NOMO-1 treated with dmso at 0.1 percent for 144 hours (cell line): ENCODE measurements around the gene FMN2.

Experiments used
- DNase-seq: peaks from one replicate; lab custom pipeline; 2025; ENCODE audit not compliant: unreplicated experiment; lab: John Stamatoyannopoulos, UW

FMN2 gene

DNA sequence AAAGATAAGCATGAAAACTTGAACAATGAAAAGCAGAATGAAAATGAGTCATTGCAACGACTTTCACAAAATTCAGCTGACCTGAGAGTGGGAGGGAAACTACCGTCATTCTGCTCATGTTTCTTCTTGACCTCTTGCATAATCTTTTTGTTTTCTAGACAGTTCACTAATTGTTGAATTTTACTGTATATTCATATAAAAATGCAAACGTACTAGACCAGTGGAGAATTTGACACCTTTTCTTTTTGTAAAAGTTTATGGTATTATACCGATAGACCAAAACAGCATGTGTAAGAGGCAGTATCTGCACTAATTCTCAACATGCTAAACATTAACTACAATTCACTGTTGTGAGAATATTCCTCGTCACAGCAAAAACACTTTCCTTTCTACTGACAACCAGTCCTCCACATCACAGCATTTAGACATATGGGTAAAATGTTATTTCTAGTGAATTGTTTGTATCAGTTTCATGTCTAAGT lies 382.5 kb downstream of the FMN2 start:
- no peak for DNase-seq

DNA sequence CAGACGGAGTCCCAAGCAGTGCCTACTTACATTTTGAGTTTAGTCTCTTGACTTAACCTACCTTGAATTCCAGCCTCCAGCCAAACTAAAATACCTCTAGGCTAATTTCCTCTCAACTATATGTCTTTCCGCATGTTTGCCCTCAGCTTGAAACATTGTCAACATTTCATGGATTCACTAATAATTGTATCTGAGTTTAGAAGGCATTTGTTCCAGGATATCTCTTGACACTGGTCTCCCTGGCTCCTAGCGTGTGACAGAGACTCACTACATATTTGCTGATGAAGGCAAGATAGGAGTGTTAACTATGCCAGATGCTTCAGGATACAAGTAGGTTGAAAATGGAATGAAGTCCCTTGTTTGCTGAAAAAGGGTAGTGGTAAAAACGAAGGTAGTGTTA lies 384.1 kb downstream of the FMN2 start:
- no peak for DNase-seq

DNA sequence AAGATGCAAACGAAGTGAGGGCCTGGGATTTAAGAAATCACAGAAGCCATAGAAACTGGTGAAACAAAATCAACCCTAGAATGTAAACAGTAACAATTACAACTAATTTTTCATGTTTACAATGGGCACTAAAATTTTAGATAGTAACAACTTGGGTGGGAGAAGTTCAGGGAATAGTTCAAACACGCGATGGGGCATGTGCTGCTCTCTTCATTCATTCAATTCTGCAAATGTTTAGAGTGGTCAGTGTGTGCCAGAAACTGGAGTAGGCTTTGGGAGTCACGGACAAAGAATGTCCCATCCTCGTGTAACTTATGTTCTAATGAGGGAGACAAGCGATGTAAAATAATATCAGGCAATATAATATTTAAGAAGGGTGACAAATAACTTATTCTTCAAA lies 386.9 kb downstream of the FMN2 start:
- DNase-seq, result no peak

DNA sequence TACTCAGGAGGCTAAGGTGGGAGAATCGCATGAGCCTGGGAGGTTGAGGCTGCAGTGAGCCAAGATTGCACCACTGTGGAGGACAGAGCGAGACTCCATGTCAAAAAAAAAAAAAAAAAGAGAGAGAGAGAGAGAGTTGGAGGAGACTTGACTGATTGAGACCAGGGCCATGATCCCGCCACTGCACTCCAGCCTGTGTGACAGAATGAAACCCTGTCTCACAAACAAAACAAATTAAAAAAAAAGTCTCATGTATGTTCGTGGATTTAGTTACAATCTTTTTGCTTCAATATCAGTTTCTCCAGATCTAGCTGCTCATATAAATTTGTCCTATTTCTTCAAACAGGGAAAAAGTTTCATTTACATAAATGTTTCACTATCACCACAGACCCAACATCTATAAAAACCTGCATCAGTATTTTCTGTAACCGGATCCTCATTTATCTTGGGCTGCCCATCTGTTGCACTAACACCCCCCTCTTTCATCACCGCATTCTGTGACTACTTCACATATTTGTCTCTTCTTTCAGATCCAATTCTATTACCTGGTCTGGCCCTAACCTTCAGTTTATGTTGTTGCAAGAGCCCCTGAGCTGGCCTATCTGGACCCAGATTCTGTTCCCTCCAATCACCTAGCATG lies 393.2 kb downstream of the FMN2 start:
- no peak for DNase-seq

DNA sequence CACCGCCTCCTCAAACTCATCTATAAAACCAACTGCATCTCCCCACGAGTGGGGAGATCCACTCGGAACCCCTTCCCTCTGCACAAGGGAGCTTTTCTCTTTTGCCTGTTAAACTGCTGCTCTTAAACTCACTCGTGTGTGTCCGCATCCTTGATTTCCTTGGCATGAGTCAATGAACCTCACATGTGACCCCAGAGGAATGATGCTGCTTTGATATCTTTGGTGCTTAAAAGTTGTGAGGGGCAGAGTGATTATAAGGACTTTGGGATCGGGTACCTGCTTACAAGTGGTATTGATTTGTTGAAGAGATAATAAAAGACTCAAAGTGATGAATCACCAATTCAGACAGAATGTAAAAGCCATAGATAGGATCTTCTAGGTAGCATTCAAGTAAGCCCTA lies 394.9 kb downstream of the FMN2 start:
- DNase-seq, result no peak

DNA sequence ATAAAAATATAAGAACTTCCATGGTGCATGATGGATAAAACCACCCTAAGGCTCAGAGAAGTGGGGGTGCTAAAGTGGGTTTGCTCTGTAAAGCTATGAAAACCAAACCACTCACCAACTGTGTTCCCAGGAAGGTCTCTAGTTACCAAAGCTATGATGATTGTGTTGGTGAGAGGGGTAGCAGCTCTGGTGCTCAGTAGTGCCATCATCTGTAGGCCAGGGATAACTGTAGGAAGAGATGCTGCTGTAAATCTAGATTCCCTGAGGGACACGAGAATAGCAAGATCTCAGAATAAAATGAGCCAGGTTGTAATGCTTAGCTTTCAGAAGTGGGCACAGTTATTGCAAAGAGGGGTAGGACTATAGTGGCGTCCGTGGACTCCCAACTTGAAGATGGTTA lies 395.8 kb downstream of the FMN2 start:
- no peak for DNase-seq

DNA sequence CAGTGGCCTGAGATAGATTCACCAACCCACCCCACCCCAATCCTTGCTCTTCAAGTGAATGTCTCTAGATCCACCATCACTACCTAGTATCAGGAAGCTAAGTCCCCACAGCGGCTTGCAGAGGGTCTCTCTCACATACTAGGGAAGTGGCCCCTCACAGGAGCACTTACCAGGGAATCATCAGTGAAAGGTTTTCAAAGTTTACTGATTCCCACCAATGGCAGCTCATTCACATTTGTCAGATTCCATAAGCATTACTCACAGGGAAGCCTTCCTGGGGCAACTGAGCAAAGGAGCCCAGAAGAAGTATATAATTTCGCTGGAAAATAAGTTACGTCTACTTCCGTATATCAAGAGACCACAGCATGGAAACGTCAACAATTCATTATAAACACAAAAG lies 399.5 kb downstream of the FMN2 start:
- DNase-seq, result no peak

DNA sequence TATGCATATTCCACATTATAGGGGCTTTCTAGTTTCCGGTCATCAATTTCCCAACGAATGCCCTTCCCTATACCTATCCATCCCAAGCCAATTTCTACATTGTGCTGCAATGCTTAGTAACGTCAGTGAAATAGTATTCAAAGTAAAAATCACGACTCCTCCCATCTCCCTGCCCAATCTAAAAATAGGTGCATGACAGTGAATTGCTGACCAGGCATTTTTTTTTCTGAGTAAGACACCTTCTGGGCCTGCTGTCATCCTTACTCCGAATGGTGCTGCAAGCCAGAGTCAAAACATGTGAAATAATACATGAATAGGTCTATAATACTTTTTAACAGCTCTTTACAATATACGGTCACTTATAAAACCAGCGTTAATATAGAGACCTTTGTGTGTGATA lies 400.1 kb downstream of the FMN2 start:
- DNase-seq, result no peak

DNA sequence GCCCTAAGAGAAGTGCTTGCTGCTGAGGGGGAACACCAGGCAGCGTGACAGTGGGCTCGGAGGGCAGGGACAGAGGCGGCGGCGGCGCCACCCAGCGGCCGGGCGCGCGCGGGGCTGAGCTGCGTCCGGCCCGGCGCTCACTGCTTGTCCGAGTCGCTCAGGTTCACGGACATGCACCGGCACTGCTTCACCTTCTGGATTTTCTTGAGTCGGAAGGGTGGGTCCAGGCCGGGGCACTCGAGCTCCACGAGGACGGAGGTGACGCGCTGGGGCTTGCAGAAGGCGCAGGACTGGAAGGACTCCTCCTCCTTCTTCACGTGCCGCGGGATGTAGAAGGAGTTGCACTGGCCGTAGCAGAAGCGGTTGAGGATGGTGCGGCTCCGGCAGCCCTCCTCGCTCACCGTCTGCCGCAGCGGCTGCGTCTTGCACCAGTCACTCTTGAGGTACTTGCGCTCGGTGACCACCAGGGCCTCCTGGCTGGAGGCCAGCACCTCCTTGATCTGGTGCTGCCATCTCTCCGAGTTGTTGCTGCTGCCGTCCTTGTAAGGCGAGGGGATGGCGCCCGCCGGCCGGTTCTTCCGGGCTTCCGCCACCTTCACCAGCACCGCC lies 401.3 kb downstream of the FMN2 start:
- DNase-seq, result no peak

DNA sequence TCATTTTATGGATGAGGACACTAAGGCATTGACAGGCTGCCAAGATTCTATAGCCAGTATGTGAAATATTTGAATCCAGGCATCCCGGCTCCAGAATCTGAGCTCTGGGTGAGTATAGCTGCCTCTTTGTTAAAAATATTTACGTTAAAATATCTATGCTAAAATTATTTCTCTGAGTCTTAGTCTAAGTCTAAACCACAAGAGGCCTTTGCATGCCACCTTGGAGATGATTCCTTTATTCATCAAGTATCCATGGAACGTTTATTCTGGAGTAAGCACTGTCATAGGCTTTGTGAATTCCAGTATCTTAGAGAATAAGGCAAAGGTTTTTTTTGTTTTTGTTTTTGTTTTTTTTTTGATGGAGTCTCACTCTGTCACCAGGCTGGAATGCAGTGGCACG lies 403.9 kb downstream of the FMN2 start:
- DNase-seq, result no peak

DNA sequence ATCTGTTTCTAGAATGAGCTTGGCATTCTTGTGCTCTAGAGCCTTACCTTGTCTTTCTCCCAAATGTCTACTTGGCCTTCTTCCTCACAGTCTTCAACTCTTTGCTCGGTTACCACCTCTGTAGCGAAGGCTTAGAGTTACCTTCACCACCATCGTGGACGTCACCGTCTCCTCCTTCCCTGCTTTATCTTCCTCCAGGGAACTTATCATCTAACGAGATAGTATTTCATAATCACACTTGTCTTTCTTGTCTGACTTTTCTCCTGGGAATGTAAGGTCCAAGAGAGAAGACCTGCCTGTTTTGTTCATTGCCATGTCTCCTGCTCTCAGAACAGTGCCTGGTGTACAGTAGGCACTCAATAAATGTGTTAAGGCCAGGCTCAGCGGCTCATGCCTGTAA lies 404.7 kb downstream of the FMN2 start:
- no peak for DNase-seq

DNA sequence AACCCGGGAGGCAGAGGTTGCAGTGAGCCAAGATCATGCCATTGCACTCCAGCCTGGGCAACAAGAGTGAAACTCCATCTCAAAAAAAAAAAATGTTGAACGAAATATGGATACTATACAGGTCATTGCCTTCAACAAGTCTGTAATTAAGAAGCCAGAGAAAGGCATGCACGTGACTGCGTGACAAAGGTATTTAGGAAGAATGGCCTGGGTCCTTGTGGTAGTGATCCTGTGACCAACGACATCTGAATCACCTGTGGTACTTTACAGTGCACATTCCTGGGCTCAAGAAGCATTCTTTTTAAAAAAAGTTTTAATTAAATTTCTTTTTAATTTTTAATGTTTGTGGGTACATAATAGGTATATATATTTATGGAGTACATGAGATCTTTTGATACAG lies 405.3 kb downstream of the FMN2 start:
- DNase-seq, result no peak

DNA sequence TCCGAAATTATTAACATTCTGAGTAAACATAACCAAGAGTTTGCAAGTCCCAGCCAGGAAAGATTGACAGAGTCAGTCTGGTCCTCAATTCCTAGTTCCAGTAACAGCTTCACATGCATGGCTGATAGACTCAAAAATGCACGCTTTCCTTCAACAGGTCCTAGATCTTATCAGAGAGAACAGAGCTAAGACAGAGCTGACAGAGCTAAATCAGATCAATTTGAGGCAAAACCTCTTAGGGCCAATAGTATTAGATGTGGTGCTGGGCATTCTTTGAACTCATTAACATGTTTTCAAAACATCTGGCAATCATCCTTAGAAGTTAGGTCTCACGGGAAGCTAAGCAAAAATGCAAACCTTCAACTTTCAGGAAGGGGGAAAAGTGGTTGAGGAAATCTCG lies 406.2 kb downstream of the FMN2 start:
- no peak for DNase-seq

DNA sequence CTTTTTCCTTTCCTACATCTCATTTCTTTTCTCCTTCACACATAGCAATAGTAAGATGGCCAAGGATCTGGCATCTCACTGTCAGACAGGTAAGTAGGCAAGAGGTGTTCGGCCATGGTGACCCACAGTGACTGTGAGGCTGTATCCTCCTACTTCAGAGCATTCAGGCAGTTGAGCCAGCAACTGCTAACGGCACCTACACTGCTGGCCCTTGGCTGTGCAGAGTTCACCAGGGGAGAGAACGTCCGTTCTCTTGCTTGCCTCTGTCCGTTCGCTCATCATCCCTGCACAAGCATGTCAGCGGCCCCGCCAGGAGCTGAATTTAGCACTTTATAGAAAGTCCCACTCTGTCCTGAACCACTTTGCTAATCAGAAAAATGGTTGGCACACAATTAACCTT lies 406.7 kb downstream of the FMN2 start:
- DNase-seq, result no peak

DNA sequence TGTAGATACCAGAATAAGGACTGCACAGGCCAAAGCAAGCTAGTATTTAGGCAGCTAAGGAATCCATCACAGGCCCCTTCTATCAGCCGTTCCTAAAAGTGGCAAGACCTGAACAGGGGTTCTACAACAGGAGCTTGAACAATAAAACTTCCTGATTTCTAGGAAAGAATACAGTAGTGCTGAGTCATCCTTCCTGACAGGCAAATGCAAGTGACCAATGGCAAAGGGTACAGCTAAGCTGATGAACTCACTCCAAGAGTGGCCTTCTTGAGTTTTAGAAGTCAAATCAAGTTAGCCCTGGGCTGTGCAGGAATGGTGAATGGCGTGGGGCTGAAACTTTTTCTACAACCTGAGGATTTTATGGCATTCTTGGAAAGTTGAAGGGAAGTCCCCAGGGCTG lies 407.3 kb downstream of the FMN2 start:
- DNase-seq, result no peak

DNA sequence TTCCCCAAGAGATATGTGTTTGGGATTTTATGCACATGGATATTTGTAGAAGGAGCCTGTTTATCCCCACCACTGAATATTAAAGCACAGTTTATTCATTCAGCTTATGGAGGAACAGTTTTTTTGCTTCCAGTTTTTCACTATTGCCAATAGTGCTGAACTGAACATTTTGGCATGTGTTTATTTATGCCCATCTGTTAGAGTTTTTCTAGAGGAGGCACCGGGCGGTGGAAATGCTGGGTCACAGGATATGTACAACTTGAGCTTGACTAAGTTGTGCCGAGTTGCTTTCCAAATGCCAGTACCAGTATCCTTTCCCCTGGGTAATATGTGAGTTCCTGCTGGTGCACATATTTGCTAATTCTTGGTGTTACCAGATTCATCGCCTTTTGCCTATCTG lies 409.0 kb downstream of the FMN2 start:
- DNase-seq, result no peak

DNA sequence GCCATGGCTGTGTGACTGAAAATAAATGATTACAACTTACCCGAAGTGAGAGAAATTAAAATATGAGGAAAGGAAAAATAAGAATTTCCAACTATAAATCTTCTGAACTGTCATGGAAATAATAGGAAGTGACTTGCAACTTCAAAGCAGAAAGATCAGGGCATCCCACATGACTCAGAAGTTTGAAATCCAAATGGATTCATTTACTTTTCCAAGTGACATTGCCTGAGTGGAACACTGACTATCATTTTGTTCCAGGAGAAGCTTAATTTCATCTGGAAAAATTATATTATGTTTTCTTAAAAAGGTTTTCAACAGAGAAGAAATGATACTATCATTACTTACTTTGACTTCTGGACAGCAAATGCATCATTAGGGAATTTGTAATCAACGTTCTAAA lies 409.4 kb downstream of the FMN2 start:
- no peak for DNase-seq

DNA sequence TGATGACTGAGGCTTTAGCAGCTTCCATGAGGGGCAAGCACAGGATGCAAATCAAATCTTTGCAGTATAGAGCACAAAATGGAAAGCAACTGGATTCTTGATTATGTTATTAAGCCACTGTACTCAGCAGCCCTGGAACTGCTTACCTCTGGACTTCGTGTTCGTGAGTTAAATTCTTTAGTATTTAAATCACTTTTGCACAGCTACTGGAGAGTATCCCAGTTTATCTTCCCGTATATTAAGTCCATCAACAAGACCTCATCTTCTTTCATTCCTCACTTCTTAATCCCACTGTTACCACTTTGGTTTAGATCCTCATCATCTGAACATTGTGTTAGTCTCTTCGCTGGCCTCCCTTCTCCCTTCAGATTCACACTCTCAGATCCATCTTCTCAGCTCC lies 411.4 kb downstream of the FMN2 start:
- DNase-seq, result no peak

DNA sequence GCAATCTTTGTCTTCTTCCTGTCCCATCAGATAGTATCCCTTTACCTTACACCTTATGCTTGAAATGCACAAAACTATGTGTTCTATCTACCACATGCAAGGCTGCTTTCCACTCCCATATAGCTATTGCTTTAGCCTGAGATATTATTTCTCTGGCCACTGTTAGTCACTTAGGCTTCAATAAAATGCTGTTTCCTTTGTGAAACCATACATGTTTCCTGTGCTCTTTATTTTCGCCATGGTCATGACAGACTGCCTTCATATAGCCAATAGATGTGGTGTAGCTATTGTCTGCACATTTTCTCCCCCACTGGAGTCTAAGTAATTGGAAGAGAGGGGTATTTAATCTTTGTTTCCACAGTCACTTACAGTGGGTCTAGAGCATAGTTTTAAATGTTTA lies 411.9 kb downstream of the FMN2 start:
- no peak for DNase-seq

DNA sequence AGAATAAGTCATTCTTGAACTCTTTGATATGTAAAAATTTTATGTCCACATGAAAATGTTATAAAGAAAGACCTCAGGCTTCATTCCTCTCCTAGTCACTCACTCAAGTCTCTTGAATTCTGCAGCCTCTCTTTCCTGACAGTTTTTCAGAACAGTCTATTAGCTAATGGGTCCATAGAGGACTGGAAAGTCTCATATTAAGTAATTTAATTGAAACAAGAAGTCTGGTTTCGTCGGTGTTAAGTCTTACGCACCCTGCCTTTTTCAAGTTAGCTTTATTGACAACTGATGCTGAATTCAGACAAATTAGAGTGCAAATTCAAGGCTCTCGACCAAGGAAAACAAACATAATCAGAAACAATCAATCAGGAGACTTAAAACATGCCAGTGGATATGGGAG lies 414.5 kb downstream of the FMN2 start:
- no peak for DNase-seq

DNA sequence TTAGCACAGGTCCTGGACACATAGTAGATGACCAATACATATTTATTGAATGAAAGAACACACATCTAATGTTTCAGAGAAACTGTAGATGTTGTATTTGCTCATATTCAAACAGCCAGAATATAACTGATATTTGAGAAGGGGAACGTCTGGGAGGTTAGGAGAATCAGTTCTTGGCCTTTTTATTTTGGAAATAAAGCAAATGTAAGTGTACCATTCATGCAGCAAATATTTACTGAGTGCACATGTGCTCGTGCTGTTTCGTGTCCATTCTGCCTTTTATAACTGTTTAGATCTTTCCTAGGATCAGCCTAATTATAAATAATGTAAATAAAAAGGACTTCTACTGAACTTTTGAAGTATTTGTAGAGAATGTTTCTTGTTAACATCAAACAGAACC lies 416.5 kb downstream of the FMN2 start:
- no peak for DNase-seq

DNA sequence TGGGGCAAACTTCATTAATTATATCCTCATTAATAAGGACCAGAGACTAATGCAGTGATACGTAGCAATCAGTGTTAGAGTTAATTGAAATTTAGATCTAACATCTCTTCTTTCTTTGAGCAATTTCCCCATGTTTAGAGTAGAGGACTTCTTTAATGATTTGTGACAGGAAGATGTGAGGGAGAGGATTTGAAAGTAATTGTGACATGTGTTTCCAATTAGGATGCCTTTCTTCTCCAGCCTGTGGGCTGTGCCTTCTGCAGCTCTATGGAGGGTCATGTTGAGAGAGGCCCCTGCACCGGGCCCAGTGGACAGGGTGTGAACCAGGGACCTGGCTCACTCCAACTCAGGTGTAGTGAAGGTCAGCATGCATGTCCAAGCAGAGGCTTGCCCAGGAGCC lies 417.3 kb downstream of the FMN2 start:
- no peak for DNase-seq

DNA sequence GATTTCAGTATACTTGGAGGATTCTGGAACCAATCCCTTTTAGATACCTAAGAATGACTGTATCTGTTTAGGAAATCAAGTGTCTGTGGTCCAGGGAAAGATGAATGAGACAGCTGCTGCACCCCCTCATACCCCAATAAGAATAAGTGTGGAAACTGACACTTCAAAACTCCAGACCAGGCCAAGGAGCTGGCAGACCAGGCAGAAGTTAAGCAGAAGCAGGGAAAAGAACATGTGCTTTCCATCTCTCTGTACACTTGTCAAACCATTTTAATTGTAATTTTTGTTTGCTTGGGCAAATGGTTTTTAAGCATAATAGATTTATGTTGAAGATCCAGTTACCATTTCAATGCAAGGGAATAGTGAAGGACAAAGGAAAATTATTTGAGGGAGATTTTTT lies 420.1 kb downstream of the FMN2 start:
- no peak for DNase-seq
